Suprapubic skin (tissue), 4 donors: ENCODE results near the gene PACS2.

ENCODE experiments used
- EP300 ChIP-seq: sonication (generic); formaldehyde crosslinking; IDR thresholded peaks from one replicate; pipeline ENCODE4 v1.6.1; 2017; ENCODE audit warnings: antibody characterized with exemption
- POLR2A ChIP-seq, 2 donors: fragments of 450-650 bp; IDR thresholded peaks; one replicate each; pipeline ENCODE4 v1.6.1; 2017; ENCODE audit warnings: antibody characterized with exemption in 2 of 2, mild to moderate bottlenecking in 2 of 2, moderate library complexity in 2 of 2
- POLR2AphosphoS5 ChIP-seq, 3 donors: sonication (generic); formaldehyde crosslinking; IDR thresholded peaks; one replicate each; pipeline ENCODE4 v1.6.1; 2017; ENCODE audit warnings: antibody characterized with exemption in 3 of 3
- TF ChIP-seq, protein P1 (sequence below), 2 donors: fragments of 200-600 bp in 1 of 2; fragments of 450-650 bp in 1 of 2; sonication (generic) in 1 of 2; IDR thresholded peaks; one replicate each; pipeline ENCODE4 v1.5.1; 2016 to 2019; ENCODE audit warnings: antibody characterized with exemption in 2 of 2, mild to moderate bottlenecking in 1 of 2, moderate library complexity in 1 of 2

- TF ChIP-seq POLR2A (IDR thresholded peaks at IDR 0.05): no peak
- no peak for TF ChIP-seq EP300
- TF ChIP-seq, protein P1, sequence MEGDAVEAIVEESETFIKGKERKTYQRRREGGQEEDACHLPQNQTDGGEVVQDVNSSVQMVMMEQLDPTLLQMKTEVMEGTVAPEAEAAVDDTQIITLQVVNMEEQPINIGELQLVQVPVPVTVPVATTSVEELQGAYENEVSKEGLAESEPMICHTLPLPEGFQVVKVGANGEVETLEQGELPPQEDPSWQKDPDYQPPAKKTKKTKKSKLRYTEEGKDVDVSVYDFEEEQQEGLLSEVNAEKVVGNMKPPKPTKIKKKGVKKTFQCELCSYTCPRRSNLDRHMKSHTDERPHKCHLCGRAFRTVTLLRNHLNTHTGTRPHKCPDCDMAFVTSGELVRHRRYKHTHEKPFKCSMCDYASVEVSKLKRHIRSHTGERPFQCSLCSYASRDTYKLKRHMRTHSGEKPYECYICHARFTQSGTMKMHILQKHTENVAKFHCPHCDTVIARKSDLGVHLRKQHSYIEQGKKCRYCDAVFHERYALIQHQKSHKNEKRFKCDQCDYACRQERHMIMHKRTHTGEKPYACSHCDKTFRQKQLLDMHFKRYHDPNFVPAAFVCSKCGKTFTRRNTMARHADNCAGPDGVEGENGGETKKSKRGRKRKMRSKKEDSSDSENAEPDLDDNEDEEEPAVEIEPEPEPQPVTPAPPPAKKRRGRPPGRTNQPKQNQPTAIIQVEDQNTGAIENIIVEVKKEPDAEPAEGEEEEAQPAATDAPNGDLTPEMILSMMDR (IDR thresholded peaks at IDR 0.05): no peak
- no peak for TF ChIP-seq POLR2AphosphoS5 (IDR thresholded peaks at IDR 0.05)
Measured at GRCh38 chr14:105378199-105378598, 63.7 kb downstream of the PACS2 start.
